A673 (cell line): ENCODE data around the gene CHRNA9. TPM values are rescaled to one million over a fixed set of nuclear protein-coding genes. Genes with fewer than 3 reads are reported as not detected.
"Not testable (repeated sequence)": the region's sequence is repeated elsewhere in the genome, so short reads cannot be mapped to it uniquely, and the experiment has no call there.

Experiments used
- BruUV-seq: library from RNA; stranded (reverse); fragments of 400-500 nt; replicated peaks from 2 replicates; lab custom pipeline; 2021; lab: Mats Ljungman, UMichigan
- CTCF ChIA-PET: fragments of 300-600 bp; sonication (Branson Sonifier 250); formaldehyde crosslinking; loops from one replicate; lab custom pipeline; 2022; ENCODE audit warnings: antibody characterized with exemption; lab: Charles Lee
- POLR2A ChIA-PET: fragments of 300-600 bp; sonication (Branson Sonifier 250); formaldehyde crosslinking; loops from one replicate; lab custom pipeline; 2022; ENCODE audit warnings: antibody characterized with exemption; ENCODE audit not compliant: low non-redundant PET; lab: Charles Lee
- DNase-seq: peaks from one replicate; pipeline ENCODE4 v3.0.0-alpha.2; 2015; ENCODE audit warnings: low spot score
- H3K27ac ChIP-seq: fragments of 200-600 bp; sonication (generic); 2 replicates; pipeline ENCODE4 v1.5.1; 2016; ENCODE audit warnings: mixed run types, low read depth, mild to moderate bottlenecking, mixed read lengths, antibody characterized with exemption, low read length; ENCODE audit not compliant: poor library complexity, severe bottlenecking
- H3K27me3 ChIP-seq: fragments of 200-600 bp; sonication (generic); replicated peaks from 2 replicates; pipeline ENCODE4 v1.6.1; 2017; ENCODE audit warnings: mixed run types, low read depth, mild to moderate bottlenecking, mixed read lengths, antibody characterized with exemption, low read length; ENCODE audit not compliant: insufficient read depth, poor library complexity
- H3K36me3 ChIP-seq: fragments of 200-600 bp; sonication (generic); 2 replicates; pipeline ENCODE4 v1.6.1; 2016; ENCODE audit warnings: mixed run types, mild to moderate bottlenecking, mixed read lengths, antibody characterized with exemption, low read length; ENCODE audit not compliant: insufficient read depth, poor library complexity, severe bottlenecking
- H3K4me1 ChIP-seq: fragments of 200-600 bp; sonication (generic); 2 replicates; pipeline ENCODE4 v1.6.1; 2017; ENCODE audit warnings: mixed run types, mild to moderate bottlenecking, mixed read lengths, antibody characterized with exemption, low read length; ENCODE audit not compliant: insufficient read depth, poor library complexity, severe bottlenecking
- H3K4me3 ChIP-seq: fragments of 200-600 bp; sonication (generic); 2 replicates; pipeline ENCODE4 v1.5.1; 2016; ENCODE audit warnings: low read depth, mixed run types, mild to moderate bottlenecking, mixed read lengths, low read length; ENCODE audit not compliant: poor library complexity, severe bottlenecking
- H3K9me3 ChIP-seq: fragments of 200-600 bp; sonication (generic); 2 replicates; pipeline ENCODE4 v1.6.1; 2016; ENCODE audit warnings: mixed run types, low read depth, mild to moderate bottlenecking, mixed read lengths, antibody characterized with exemption, low read length; ENCODE audit not compliant: poor library complexity, severe bottlenecking
- CTCF ChIP-seq: fragments of 300-800, 200-600 bp; sonication (generic); conservative IDR thresholded peaks from 2 replicates; pipeline ENCODE4 v1.5.1; 2017; ENCODE audit warnings: low read depth, mild to moderate bottlenecking, antibody characterized with exemption, low read length, moderate library complexity, mixed read lengths
- EZH2 ChIP-seq: fragments of 200-600 bp; sonication (generic); IDR thresholded peaks from 2 replicates; pipeline ENCODE4 v1.6.1; 2017; ENCODE audit warnings: borderline replicate concordance, low read depth, mild to moderate bottlenecking, mixed read lengths, antibody characterized with exemption, low read length; ENCODE audit not compliant: poor library complexity, severe bottlenecking
- intact Hi-C: fragments of 100-400 bp; cut with micrococcal nuclease; formaldehyde crosslinking; loops from one replicate; pipeline ENCODE4 v1.10.0; 2022; ENCODE audit not compliant: unreplicated experiment
- total RNA-seq: library from RNA; stranded (reverse); gene quantifications from 2 replicates; pipeline ENCODE4 v1.2.3, GENCODE V29; 2021

CHRNA9 gene
- total RNA-seq, 1 experiment from 2014 or later: 1.5 TPM

- Histone ChIP-seq H3K4me1 (peaks cover 2% of the 10 kb centered on the region), H3K36me3 (no peaks in the 10 kb centered on the region), H3K4me3 (no peak overlapping the region), H3K27ac (no peak overlapping the region), H3K9me3 (peaks cover 6% of the 10 kb centered on the region), H3K27me3 (no peaks in the 10 kb centered on the region)
- TF ChIP-seq EZH2 (no peak), CTCF (no peak)
- no TSS peak for BruUV-seq
- intact Hi-C loops: no loop called here
- ChIA-PET CTCF (no interaction called here), POLR2A (no interaction called here)
- DNase-seq: no peak
Measured at GRCh38 chr4:40294339-40294738, 40.8 kb upstream of the CHRNA9 start.

- H3K27ac ChIP-seq, POLR2A ChIA-PET, DNase-seq, H3K27me3 ChIP-seq, intact Hi-C loops, CTCF ChIA-PET, BruUV-seq, H3K4me1 ChIP-seq, H3K4me3 ChIP-seq, H3K36me3 ChIP-seq, H3K9me3 ChIP-seq: not testable (repeated sequence)
Measured at GRCh38 chr4:40295030-40295429, 40.1 kb upstream of the CHRNA9 start.

- POLR2A ChIA-PET: no interaction called here
- CTCF ChIA-PET: no interaction called here
- no peak overlapping the region for H3K4me3 ChIP-seq
Measured at GRCh38 chr4:40295572-40295971, 39.6 kb upstream of the CHRNA9 start.

More at GRCh38 chr4:40295572-40295971, 39.6 kb upstream of the CHRNA9 start:
- no TSS peak for BruUV-seq
- no peaks in the 10 kb centered on the region for H3K27me3 ChIP-seq
- H3K36me3 ChIP-seq: no peaks in the 10 kb centered on the region
- no peaks in the 10 kb centered on the region for H3K4me1 ChIP-seq
- no peak for DNase-seq
- TF ChIP-seq EZH2: no peak
- TF ChIP-seq CTCF: no peak
- H3K9me3 ChIP-seq: peaks cover 6% of the 10 kb centered on the region
- no peak overlapping the region for H3K27ac ChIP-seq
- intact Hi-C loops: no loop called here
